Chondrocyte (in vitro differentiated cells): ENCODE measurements around the gene GPC6. TPM values are rescaled to one million over a fixed set of nuclear protein-coding genes. Genes with fewer than 3 reads are reported as not detected.

Source experiments
- DNase-seq: peaks from one replicate; pipeline ENCODE4 v3.0.0; 2021; ENCODE audit warnings: mixed read lengths, low spot score
- H3K27ac Mint-ChIP-seq: one replicate; pipeline ENCODE4 v1.8.0; 2021; ENCODE audit warnings: mild to moderate bottlenecking, moderate library complexity, mixed read lengths; ENCODE audit not compliant: unreplicated experiment
- H3K27me3 Mint-ChIP-seq: 2 replicates; pipeline ENCODE4 v1.8.0; 2021; ENCODE audit warnings: low read depth, mixed read lengths
- H3K36me3 Mint-ChIP-seq: 2 replicates; pipeline ENCODE4 v1.8.0; 2021; ENCODE audit warnings: low read depth, mixed read lengths
- H3K4me1 Mint-ChIP-seq: 2 replicates; pipeline ENCODE4 v1.8.0; 2021; ENCODE audit warnings: low read depth, mild to moderate bottlenecking, mixed read lengths
- H3K4me3 Mint-ChIP-seq: one replicate; pipeline ENCODE4 v1.8.0; 2021; ENCODE audit warnings: mild to moderate bottlenecking, moderate library complexity, mixed read lengths; ENCODE audit not compliant: unreplicated experiment
- H3K9me3 Mint-ChIP-seq: 2 replicates; pipeline ENCODE4 v1.8.0; 2021; ENCODE audit warnings: low read depth, mixed read lengths
- CTCF ChIP-seq: fragments of 200-600 bp; sonication (generic); IDR thresholded peaks from 2 replicates; pipeline ENCODE4 v1.5.0; 2021; ENCODE audit warnings: antibody characterized with exemption, mild to moderate bottlenecking, moderate library complexity
- total RNA-seq: library from RNA; stranded (reverse); gene quantifications from 3 replicates; pipeline ENCODE4 v1.2.1, GENCODE V29; 2021

The GPC6 gene
- total RNA-seq, 1 donor from 2014 or later, result 76.1 TPM

- no peaks in the 10 kb centered on the region for H3K27me3 Mint-ChIP-seq
- H3K9me3 Mint-ChIP-seq, result no peaks in the 10 kb centered on the region
- no peak overlapping the region for H3K4me3 Mint-ChIP-seq
- TF ChIP-seq CTCF, result no peak
- H3K27ac Mint-ChIP-seq, result no peak overlapping the region
- H3K36me3 Mint-ChIP-seq, result no peaks in the 10 kb centered on the region
- DNase-seq, result no peak
- peaks cover 14% of the 10 kb centered on the region for H3K4me1 Mint-ChIP-seq
Measured at GRCh38 chr13:93945621-93946020, 719.0 kb downstream of the GPC6 start.

GRCh38 chr13:93946994-93947393 is 720.4 kb downstream of the GPC6 start:
- TF ChIP-seq CTCF, result no peak
- no peak for DNase-seq
- Mint-ChIP-seq H3K27me3 (no peaks in the 10 kb centered on the region), H3K4me1 (peaks cover 19% of the 10 kb centered on the region), H3K27ac (peak overlapping the region; percentile 1), H3K9me3 (no peaks in the 10 kb centered on the region), H3K4me3 (no peak overlapping the region), H3K36me3 (no peaks in the 10 kb centered on the region)

- Mint-ChIP-seq H3K9me3 (no peaks in the 10 kb centered on the region), H3K4me3 (no peak overlapping the region), H3K27me3 (no peaks in the 10 kb centered on the region), H3K4me1 (peaks cover 16% of the 10 kb centered on the region), H3K27ac (no peak overlapping the region), H3K36me3 (no peaks in the 10 kb centered on the region)
- TF ChIP-seq CTCF, result no peak
- DNase-seq, result no peak
Measured at GRCh38 chr13:93947651-93948050, 721.0 kb downstream of the GPC6 start.

- Mint-ChIP-seq H3K4me3 (no peak overlapping the region), H3K9me3 (no peaks in the 10 kb centered on the region), H3K36me3 (no peaks in the 10 kb centered on the region), H3K4me1 (peaks cover 16% of the 10 kb centered on the region), H3K27me3 (no peaks in the 10 kb centered on the region), H3K27ac (no peak overlapping the region)
- no peak for DNase-seq
- TF ChIP-seq CTCF, result no peak
Measured at GRCh38 chr13:93948162-93948922, 721.7 kb downstream of the GPC6 start.

GRCh38 chr13:93951108-93951507 is 724.5 kb downstream of the GPC6 start:
- peaks cover 25% of the 10 kb centered on the region for H3K4me1 Mint-ChIP-seq
- no peaks in the 10 kb centered on the region for H3K9me3 Mint-ChIP-seq
- H3K4me3 Mint-ChIP-seq, result no peak overlapping the region
- peak; percentile 51 for TF ChIP-seq CTCF
- DNase-seq, result no peak
- no peaks in the 10 kb centered on the region for H3K36me3 Mint-ChIP-seq
- no peaks in the 10 kb centered on the region for H3K27me3 Mint-ChIP-seq
- H3K27ac Mint-ChIP-seq, result no peak overlapping the region
